IMR-90 (cell line): ENCODE data around the gene PRR4. TPM values are rescaled to one million over a fixed set of nuclear protein-coding genes. Genes with fewer than 3 reads are reported as not detected.

Experiments
- ATAC-seq: fragments of 200-7000 bp; cut with Tn5 transposase; 2 replicates; pipeline ENCODE4 v1.9.1; 2020; ENCODE audit warnings: low read depth, mild to moderate bottlenecking, moderate library complexity
- BruUV-seq: library from RNA; stranded (reverse); fragments of 400-500 nt; replicated peaks from 2 replicates; lab custom pipeline; 2021; lab: Mats Ljungman, UMichigan
- CTCF ChIA-PET: fragments of 300-600 bp; formaldehyde crosslinking; extraction: SDS; loops from one replicate; lab custom pipeline; 2021; ENCODE audit warnings: antibody characterized with exemption; lab: Yijun Ruan, JAX
- POLR2A ChIA-PET: fragments of 300-600 bp; sonication (Branson Sonifier 250); formaldehyde crosslinking; loops from one replicate; lab custom pipeline; 2022; ENCODE audit warnings: antibody characterized with exemption; ENCODE audit not compliant: unreplicated experiment; lab: Charles Lee
- DNase-seq: peaks from one replicate; pipeline ENCODE4 v3.0.0; 2013
- H2AFZ ChIP-seq: replicated peaks from 2 replicates; pipeline ENCODE3; 2013; ENCODE audit warnings: low read length, mild to moderate bottlenecking; ENCODE audit not compliant: poor library complexity
- H2AK5ac ChIP-seq: 2 replicates; pipeline ENCODE4 v1.6.1; 2013; ENCODE audit warnings: low read depth, low read length, inconsistent platforms
- H2AK9ac ChIP-seq: replicated peaks from 2 replicates; pipeline ENCODE3; 2013; ENCODE audit warnings: mild to moderate bottlenecking, low read depth, low read length, moderate library complexity; ENCODE audit not compliant: poor library complexity
- H2BK120ac ChIP-seq: 2 replicates; pipeline ENCODE4 v1.6.1; 2013; ENCODE audit warnings: low read depth, low read length, inconsistent platforms
- H2BK15ac ChIP-seq: 3 replicates; pipeline ENCODE4 v1.6.1; 2013; ENCODE audit warnings: low read depth, low read length, inconsistent platforms
- H2BK20ac ChIP-seq: 2 replicates; pipeline ENCODE4 v1.6.1; 2013; ENCODE audit warnings: low read depth, mild to moderate bottlenecking, inconsistent platforms, low read length, moderate library complexity
- H2BK5ac ChIP-seq: 2 replicates; pipeline ENCODE4 v1.6.1; 2013; ENCODE audit warnings: mild to moderate bottlenecking, low read depth, low read length, inconsistent platforms; ENCODE audit not compliant: poor library complexity, severe bottlenecking
- H3K14ac ChIP-seq: replicated peaks from 2 replicates; pipeline ENCODE4 v1.6.1; 2013; ENCODE audit warnings: low read depth, low read length, inconsistent platforms
- H3K18ac ChIP-seq: 2 replicates; pipeline ENCODE4 v1.6.1; 2013; ENCODE audit warnings: low read depth, low read length, control low read depth
- H3K23ac ChIP-seq: 2 replicates; pipeline ENCODE4 v1.6.1; 2013; ENCODE audit warnings: low read depth, low read length, inconsistent platforms
- H3K27ac ChIP-seq: 2 replicates; pipeline ENCODE4 v1.5.1; 2013; ENCODE audit warnings: mild to moderate bottlenecking, control low read depth, low read length; ENCODE audit not compliant: insufficient read depth
- H3K27me3 ChIP-seq: 2 replicates; pipeline ENCODE4 v1.6.1; 2013; ENCODE audit warnings: low read length; ENCODE audit not compliant: control insufficient read depth, insufficient read depth
- H3K36me3 ChIP-seq: 2 replicates; pipeline ENCODE4 v1.6.1; 2013; ENCODE audit warnings: low read length, mixed read lengths; ENCODE audit not compliant: control insufficient read depth, insufficient read depth
- H3K4ac ChIP-seq: 2 replicates; pipeline ENCODE4 v1.6.1; 2013; ENCODE audit warnings: low read depth, low read length, inconsistent platforms
- H3K4me1 ChIP-seq: 2 replicates; pipeline ENCODE4 v1.6.1; 2013; ENCODE audit warnings: low read length, mixed read lengths; ENCODE audit not compliant: control insufficient read depth, insufficient read depth
- H3K4me2 ChIP-seq: 2 replicates; pipeline ENCODE4 v1.6.1; 2013; ENCODE audit warnings: low read depth, mild to moderate bottlenecking, control low read depth, low read length, moderate library complexity
- H3K4me3 ChIP-seq: 2 replicates; pipeline ENCODE4 v1.5.1; 2013; ENCODE audit warnings: low read depth, mild to moderate bottlenecking, control low read depth, low read length, moderate library complexity; ENCODE audit not compliant: insufficient read depth
- H3K56ac ChIP-seq: 2 replicates; pipeline ENCODE4 v1.6.1; 2013; ENCODE audit warnings: low read length, inconsistent platforms; ENCODE audit not compliant: insufficient read depth; ENCODE audit errors: extremely low read depth
- H3K79me1 ChIP-seq, 2 experiments: 2 replicates each; pipeline ENCODE4 v1.6.1; 2013; ENCODE audit warnings: low read length in 2 of 2, inconsistent platforms in 1 of 2, low read depth in 1 of 2
- H3K9ac ChIP-seq: 2 replicates; pipeline ENCODE4 v1.6.1; 2013; ENCODE audit warnings: low read depth, low read length, control low read depth
- H3K9me1 ChIP-seq: 2 replicates; pipeline ENCODE4 v1.6.1; 2013; ENCODE audit warnings: low read length, inconsistent platforms; ENCODE audit not compliant: insufficient read depth
- H3K9me3 ChIP-seq: 2 replicates; pipeline ENCODE4 v1.6.1; 2013; ENCODE audit warnings: low read length; ENCODE audit not compliant: control insufficient read depth, insufficient read depth
- H4K20me1 ChIP-seq: 2 replicates; pipeline ENCODE4 v1.6.1; 2013; ENCODE audit warnings: low read length, inconsistent platforms; ENCODE audit not compliant: insufficient read depth
- H4K5ac ChIP-seq: 2 replicates; pipeline ENCODE4 v1.6.1; 2013; ENCODE audit warnings: mild to moderate bottlenecking, low read depth, low read length, control low read depth
- H4K8ac ChIP-seq, 2 experiments: 2 replicates each; pipeline ENCODE4 v1.6.1; 2013; ENCODE audit warnings: low read depth in 2 of 2, low read length in 2 of 2, control low read depth in 1 of 2, inconsistent platforms in 1 of 2
- H4K91ac ChIP-seq: 2 replicates; pipeline ENCODE4 v1.6.1; 2013; ENCODE audit warnings: low read depth, low read length, inconsistent platforms; ENCODE audit not compliant: insufficient read depth
- BHLHE40 ChIP-seq: fragments of 150-350 bp; IDR thresholded peaks from 2 replicates; pipeline ENCODE4 v1.6.1; 2016; ENCODE audit warnings: mild to moderate bottlenecking, low read depth, low read length
- CEBPB ChIP-seq: IDR thresholded peaks from 2 replicates; pipeline ENCODE4 v1.6.1; 2012; ENCODE audit warnings: low read depth, low read length, improper control_type of control experiment
- CHD1 ChIP-seq: IDR thresholded peaks from 2 replicates; pipeline ENCODE4 v1.6.1; 2012; ENCODE audit warnings: low read depth, low read length, improper control_type of control experiment
- ELK1 ChIP-seq: fragments of 150-350 bp; IDR thresholded peaks from 2 replicates; pipeline ENCODE4 v1.6.1; 2016; ENCODE audit warnings: low read depth, mild to moderate bottlenecking, low read length, moderate library complexity, borderline replicate concordance
- MAFK ChIP-seq: IDR thresholded peaks from 2 replicates; pipeline ENCODE4 v1.6.1; 2012; ENCODE audit warnings: low read depth, low read length, improper control_type of control experiment
- MAZ ChIP-seq: IDR thresholded peaks from 2 replicates; pipeline ENCODE4 v1.6.1; 2012; ENCODE audit warnings: low read depth, mild to moderate bottlenecking, low read length, improper control_type of control experiment, moderate library complexity, borderline replicate concordance
- MXI1 ChIP-seq: IDR thresholded peaks from 2 replicates; pipeline ENCODE4 v1.6.1; 2012; ENCODE audit warnings: low read depth, mild to moderate bottlenecking, low read length, moderate library complexity, borderline replicate concordance
- NFE2L2 ChIP-seq: fragments of 150-350 bp; IDR thresholded peaks from 2 replicates; pipeline ENCODE4 v1.6.1; 2016; ENCODE audit warnings: low read depth, mild to moderate bottlenecking, low read length
- POLR2A ChIP-seq: IDR thresholded peaks from 2 replicates; pipeline ENCODE4 v1.6.1; 2012; ENCODE audit warnings: mild to moderate bottlenecking, low read depth, low read length
- RAD21 ChIP-seq: IDR thresholded peaks from 2 replicates; pipeline ENCODE4 v1.6.1; 2012; ENCODE audit warnings: low read length, improper control_type of control experiment
- RCOR1 ChIP-seq: IDR thresholded peaks from 2 replicates; pipeline ENCODE4 v1.6.1; 2012; ENCODE audit warnings: mild to moderate bottlenecking, low read length, improper control_type of control experiment; ENCODE audit not compliant: insufficient replicate concordance
- RFX5 ChIP-seq: IDR thresholded peaks from 2 replicates; pipeline ENCODE4 v1.8.0; 2012; ENCODE audit warnings: low read depth, mild to moderate bottlenecking, low read length, moderate library complexity
- SMC3 ChIP-seq: fragments of 150-350 bp; IDR thresholded peaks from 2 replicates; pipeline ENCODE4 v1.6.1; 2016; ENCODE audit warnings: low read depth, mild to moderate bottlenecking, antibody characterized with exemption, low read length, moderate library complexity
- WGBS, 2 experiments: methylation state at CpG; one replicate each; pipeline versions ENCODE4 v1.1.5 to v1.1.7; 2013; ENCODE audit warnings: missing lambda C conversion rate in 2 of 2; ENCODE audit not compliant: insufficient read length in 1 of 2; ENCODE audit errors: extremely low coverage in 2 of 2; 5-methylcytosine and 5-hydroxymethylcytosine counted together
- dilution Hi-C: fragments of 300-500 bp; cut with HindIII; formaldehyde crosslinking; loops from one replicate; pipeline ENCODE4 v1.14.3; 2018; ENCODE audit warnings: low sequenced_read_pairs; ENCODE audit not compliant: unreplicated experiment
- in situ Hi-C: fragments of 300-500 bp; cut with MboI; formaldehyde crosslinking; loops from 3 replicates; pipeline ENCODE4 v1.14.3; 2019; ENCODE audit warnings: low sequenced_read_pairs, inconsistent platforms, mixed read lengths
- intact Hi-C: fragments of 100-400 bp; cut with micrococcal nuclease; formaldehyde crosslinking; loops from 2 replicates; pipeline ENCODE4 v1.10.0; 2022
- polyA plus RNA-seq, 3 experiments: library from polyadenylated mRNA; depleted of rRNA; stranded (reverse); fragments of >200 nt; gene quantifications; 2 replicates each; pipeline ENCODE4 v1.2.3, GENCODE V29; 2012; ENCODE audit warnings: low replicate concordance in 1 of 3
- total RNA-seq: library from RNA; depleted of rRNA; stranded (reverse); fragments of >200 nt; gene quantifications from 2 replicates; pipeline ENCODE4 v1.2.3, GENCODE V29; 2012
- TF ChIP-seq, protein P1 (sequence below): conservative IDR thresholded peaks from 2 replicates; pipeline ENCODE4 v1.5.1; 2012; ENCODE audit warnings: mild to moderate bottlenecking, low read depth, low read length, improper control_type of control experiment
- TF ChIP-seq, protein P2 (sequence below): fragments of 150-350 bp; IDR thresholded peaks from 2 replicates; pipeline ENCODE4 v1.6.1; 2017; ENCODE audit warnings: mild to moderate bottlenecking, antibody characterized with exemption, low read length, low read depth

The PRR4 gene
- total and polyA plus RNA-seq, 2 of the 4 experiments (the other 2 are of a cell fraction), result 0.72 to 1.9 TPM

DNA sequence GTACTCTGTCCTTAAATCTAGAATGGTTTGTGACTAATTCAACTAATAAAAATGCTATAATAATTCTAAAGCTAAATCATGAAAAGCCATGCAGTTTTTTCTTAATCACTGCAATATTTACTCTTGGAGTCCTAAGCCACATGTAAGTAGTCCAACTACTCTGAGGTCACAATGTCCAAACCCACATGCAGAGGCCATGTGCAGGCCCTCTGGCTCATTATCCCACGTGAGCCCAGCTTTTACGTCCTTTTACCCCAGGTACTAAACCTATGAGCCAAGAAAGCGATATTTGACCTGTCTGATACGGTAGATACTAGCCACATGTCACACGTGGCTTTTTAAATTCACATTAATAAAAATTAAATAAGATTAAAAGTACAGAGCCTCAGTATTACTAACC lies 47.6 kb upstream of the PRR4 start (continued):
- TF ChIP-seq RCOR1 (no peak), POLR2A (no peak), CHD1 (no peak), SMC3 (no peak)

GRCh38 chr12:10891937-10892336 lies 42.7 kb upstream of the PRR4 start:
- Histone ChIP-seq H2BK5ac (no peak overlapping the region), H2AFZ (no peak overlapping the region), H3K9me3 (no peaks in the 10 kb centered on the region), H3K56ac (no peak overlapping the region), H3K23ac (no peak overlapping the region), H3K79me1 (no peaks in the 10 kb centered on the region), H2BK120ac (no peak overlapping the region), H4K20me1 (no peaks in the 10 kb centered on the region), H3K4ac (no peak overlapping the region), H3K18ac (no peak overlapping the region), H3K4me1 (no peaks in the 10 kb centered on the region), H3K9me1 (peaks cover 3% of the 10 kb centered on the region; the same call in 1 of the 2 replicates), H2AK9ac (no peak overlapping the region), H3K36me3 (no peaks in the 10 kb centered on the region), H4K91ac (no peak overlapping the region), H3K4me2 (no peak overlapping the region), H3K27me3 (no peaks in the 10 kb centered on the region), H3K4me3 (no peak overlapping the region), H4K8ac (no peak overlapping the region), H4K5ac (no peak overlapping the region), H3K27ac (no peak overlapping the region), H2AK5ac (no peak overlapping the region), H3K9ac (no peak overlapping the region), H2BK15ac (no peak overlapping the region), H2BK20ac (no peak overlapping the region), H3K14ac (no peak overlapping the region)
- intact Hi-C loops (no loop called here), in situ Hi-C loops (no loop called here), dilution Hi-C loops (no loop called here)
- ATAC-seq (no peak), DNase-seq (no peak)
- CTCF ChIA-PET, result interaction anchor here (1.5 kb wide), 1 partner anchor 16 kb away, joined by 3 read pairs; no protein-coding TSS in a partner anchor
- WGBS, 2 experiments, result no CpG with 5 or more reads among the region's 2 CpGs
- POLR2A ChIA-PET, result no interaction called here
- BruUV-seq, result no TSS peak
- no peak for TF ChIP-seq NFE2L2
- TF ChIP-seq MAZ, result no peak
- TF ChIP-seq MAFK, result no peak
- no peak for TF ChIP-seq RAD21
- no peak for TF ChIP-seq SMC3
- no peak for TF ChIP-seq RFX5
- TF ChIP-seq MXI1, result no peak
- no peak for TF ChIP-seq CEBPB
- TF ChIP-seq, protein P1, sequence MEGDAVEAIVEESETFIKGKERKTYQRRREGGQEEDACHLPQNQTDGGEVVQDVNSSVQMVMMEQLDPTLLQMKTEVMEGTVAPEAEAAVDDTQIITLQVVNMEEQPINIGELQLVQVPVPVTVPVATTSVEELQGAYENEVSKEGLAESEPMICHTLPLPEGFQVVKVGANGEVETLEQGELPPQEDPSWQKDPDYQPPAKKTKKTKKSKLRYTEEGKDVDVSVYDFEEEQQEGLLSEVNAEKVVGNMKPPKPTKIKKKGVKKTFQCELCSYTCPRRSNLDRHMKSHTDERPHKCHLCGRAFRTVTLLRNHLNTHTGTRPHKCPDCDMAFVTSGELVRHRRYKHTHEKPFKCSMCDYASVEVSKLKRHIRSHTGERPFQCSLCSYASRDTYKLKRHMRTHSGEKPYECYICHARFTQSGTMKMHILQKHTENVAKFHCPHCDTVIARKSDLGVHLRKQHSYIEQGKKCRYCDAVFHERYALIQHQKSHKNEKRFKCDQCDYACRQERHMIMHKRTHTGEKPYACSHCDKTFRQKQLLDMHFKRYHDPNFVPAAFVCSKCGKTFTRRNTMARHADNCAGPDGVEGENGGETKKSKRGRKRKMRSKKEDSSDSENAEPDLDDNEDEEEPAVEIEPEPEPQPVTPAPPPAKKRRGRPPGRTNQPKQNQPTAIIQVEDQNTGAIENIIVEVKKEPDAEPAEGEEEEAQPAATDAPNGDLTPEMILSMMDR, result no peak
- TF ChIP-seq RCOR1, result no peak
- no peak for TF ChIP-seq ELK1
- TF ChIP-seq, protein P2, sequence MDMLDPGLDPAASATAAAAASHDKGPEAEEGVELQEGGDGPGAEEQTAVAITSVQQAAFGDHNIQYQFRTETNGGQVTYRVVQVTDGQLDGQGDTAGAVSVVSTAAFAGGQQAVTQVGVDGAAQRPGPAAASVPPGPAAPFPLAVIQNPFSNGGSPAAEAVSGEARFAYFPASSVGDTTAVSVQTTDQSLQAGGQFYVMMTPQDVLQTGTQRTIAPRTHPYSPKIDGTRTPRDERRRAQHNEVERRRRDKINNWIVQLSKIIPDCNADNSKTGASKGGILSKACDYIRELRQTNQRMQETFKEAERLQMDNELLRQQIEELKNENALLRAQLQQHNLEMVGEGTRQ, result no peak
- TF ChIP-seq BHLHE40, result no peak
